GM18873 (cell line): Measurements from ENCODE around the gene PARP1.

Experiments
- ATAC-seq: cut with Tn5 transposase; IDR thresholded peaks from one replicate; pipeline ENCODE4 v1.9.1; 2021; ENCODE audit warnings: mild to moderate bottlenecking, moderate library complexity, moderate number of reproducible peaks; ENCODE audit not compliant: unreplicated experiment, low FRiP score

Gene PARP1

DNA sequence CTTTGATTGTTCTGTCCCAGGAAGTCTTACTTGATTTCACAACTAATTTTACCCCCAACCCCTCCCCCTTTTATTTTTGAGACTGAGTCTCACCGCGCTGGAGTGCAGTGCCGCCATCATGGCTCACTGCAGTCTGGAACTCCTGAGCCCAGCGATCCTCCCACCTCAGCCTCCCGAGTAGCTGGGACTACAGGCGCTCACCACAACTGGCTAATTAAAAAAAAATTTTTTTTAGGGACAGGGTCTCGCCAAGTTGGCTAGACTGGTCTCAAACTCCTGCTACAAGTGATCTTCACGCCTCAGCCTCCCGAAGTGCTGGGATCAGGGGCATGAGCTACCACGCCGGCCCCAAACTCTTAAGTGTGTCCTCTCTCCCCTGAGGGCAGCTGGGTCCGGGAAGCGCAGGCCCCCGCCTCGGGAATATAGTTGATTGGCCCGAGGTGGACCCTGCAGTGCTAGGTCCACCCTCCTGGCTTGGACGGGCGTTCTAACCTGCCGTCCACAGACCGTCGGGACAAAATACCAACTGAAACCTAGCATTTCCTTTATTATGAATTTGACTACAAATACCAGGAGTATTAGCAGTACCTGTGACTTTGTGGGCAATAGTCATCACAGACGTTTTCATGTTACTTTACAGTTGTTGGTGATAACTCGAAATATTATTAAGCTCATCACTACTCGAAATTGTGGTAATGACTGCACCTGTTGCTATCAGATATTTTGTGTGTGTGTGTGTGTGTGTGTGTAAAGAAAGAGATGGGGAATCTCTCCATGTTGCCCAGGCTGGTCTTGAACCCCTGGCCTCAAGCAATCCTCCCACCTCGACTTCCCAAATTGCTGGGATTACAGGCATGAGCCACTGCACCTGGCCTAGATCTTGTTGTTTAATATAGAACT, 642 bp upstream of the PARP1 start:
- ATAC-seq = peak; percentile 19

DNA sequence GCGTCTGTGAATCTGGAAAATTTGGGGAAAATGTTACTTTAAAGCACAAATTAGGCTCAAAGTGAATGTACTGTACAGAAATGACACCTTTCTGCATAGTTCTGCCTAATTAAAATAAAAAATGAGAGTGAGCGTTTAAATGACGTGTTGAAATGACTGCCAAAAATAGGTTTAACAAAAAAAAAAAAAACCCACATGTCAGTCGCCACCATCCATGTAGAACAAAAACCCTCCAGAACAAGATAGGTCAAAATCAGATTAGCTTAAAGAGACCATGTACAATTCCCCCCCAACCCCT, 745 bp downstream of the PARP1 start:
- ATAC-seq = no peak

DNA sequence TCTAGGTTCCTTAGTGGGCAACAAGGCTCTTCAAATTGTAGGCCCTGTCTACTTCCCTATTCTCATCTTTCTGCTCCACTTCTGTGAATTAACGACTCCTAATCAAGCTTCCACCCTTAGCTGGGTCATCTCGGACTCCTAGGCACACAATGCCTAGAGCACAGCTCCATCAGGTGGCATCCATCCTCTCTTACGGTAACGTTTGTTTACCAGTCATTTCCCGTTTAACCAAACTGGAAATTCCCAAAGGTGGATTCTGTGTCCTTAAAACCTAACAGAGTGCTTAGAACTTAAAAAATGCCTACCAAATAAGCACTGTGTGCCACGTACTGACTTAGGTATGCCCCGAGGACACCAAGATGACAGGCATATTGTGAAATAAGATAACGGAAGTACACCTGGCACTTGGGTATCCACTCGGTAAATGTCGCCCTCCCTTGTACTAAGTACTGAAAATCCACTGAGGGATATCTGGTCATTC, 1.5 kb downstream of the PARP1 start:
- ATAC-seq = no peak

DNA sequence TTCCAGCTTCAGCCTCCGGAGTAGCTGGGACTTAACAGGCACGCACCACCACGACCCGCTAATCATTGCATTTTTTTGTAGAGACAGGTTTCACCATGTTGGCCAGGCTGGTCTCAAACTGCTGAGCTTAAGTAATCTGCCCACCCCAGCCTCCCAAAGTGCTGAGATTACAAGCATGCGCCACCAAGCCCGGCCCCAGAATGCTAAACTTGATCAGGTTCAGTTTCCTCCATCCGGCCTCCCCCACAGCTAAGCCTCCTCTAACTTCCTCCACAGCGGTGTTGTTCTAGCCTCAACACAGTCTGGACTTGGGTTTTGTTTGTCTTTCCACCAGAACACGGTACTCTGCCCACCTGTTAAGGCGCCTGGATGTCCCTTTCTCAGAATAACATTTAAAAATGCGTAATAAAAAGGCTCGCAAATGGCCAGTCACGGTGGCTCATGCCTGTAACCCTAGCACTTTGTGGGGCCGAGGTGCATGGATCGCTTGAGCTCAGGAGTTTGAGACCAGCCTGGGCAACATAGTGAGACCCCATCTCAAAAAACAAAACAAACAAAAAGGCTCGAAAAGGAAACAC, 2.4 kb downstream of the PARP1 start:
- ATAC-seq = no peak

DNA sequence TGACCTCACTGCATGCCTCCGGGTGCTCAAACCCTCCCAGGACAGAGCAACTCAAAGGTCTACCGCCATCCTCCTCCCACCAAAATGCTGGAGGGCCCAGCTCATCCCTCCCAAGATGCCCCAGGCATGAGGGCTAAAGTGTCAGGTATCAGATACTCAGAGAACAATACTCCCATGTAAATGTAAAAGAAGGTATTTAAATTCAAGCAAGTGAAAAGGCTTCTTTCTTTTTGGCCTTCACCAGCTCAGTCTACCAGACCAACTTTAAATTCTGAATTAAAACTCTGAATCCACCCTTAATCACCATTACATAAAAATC, 3.0 kb downstream of the PARP1 start:
- no peak for ATAC-seq

DNA sequence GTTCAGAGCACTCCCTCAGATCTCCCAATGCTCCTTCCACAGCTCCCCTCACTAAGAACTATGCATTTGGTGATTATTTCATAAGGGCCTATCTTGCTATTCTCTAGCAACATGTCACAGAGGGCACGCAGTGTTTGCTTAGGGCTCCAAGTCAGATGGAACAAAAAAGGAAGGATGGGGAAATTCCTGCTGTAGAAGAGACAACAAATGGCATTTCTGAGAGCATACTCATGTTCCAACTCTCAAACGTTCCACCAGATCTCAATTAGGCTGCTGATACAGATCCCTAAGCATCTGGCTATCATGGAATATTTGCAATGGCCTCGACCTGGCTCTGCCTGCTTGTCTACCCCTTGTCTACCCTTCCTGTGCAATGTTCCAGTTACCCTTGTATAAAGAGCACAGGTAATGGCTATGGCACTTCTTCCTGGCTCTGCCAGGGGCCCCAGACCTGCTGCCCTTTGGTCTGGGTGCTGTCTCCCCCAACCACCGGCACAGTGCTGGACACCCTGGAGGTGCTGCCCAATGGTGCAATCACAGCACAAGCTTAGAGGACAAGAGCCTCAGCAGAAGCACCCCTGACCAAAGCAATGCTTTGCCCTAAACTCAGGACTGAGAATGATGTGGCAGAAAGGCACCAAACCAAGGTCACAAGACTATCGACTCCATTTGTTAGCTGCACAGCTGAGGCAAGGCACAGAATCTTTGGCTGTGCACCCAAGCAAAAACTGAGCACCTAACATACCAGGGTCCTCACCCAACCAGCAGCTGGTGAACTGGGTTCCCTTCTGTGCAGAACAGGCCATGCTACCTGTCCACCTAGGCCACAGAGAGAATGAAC, 3.6 kb downstream of the PARP1 start:
- ATAC-seq = no peak

DNA sequence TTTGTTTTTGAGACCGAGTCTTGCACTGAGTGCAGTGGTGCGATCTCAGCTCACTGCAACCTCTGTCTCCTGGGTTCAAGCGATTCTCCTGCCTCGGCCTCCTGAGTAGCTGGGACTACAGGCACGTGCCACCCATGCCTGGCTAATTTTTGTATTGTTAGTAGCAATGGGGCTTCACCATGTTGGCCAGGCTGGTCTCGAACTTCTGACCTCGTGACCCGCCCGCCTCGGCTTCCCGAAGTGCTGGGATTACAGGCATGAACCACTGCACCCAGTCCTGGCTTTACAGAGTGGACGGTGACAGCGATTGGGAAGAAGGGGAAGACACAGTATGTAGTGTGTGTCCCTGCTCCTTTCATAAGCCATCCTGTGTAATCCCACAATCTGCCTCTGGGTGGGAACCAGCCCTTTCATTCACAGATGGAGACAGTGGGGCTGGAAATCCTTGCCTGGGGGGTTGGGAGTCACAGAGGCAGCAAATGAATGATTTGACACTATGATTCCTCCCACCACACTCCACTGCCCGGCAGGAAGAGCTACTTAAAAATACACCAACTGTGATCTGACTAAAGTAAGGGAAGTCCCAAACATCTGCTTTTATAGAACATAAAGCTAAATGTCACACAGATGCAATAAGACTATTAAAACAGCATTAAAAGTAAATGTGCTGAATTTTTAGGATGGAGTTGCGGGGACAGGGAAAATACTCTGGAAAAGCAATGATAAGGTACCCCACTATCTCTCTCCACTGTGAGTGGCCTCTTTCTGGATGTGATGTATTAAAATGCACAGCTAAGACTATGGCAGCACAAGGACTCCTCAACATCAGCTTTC, 4.5 kb downstream of the PARP1 start:
- ATAC-seq = no peak

DNA sequence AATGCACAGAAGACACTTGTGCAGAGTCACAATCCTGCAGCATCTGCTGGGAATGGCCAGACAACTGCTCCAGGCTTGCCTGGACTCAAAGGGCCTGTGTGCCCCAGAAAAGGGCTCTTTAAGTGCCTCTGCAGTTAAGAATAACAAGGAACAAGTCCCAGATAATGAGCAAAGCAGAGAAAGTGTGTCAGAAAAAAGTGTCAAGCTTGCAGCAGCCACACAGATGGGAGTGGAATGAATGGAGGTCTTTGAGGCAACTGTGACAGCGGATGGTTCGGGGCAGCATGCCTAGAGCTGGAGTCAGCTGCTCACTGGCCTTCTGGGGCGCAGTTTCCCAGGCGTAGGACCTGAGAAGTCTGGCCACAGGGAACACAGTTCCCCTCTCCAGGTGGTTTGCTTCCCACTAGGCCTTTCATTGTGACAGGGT, 5.1 kb downstream of the PARP1 start:
- ATAC-seq = no peak

DNA sequence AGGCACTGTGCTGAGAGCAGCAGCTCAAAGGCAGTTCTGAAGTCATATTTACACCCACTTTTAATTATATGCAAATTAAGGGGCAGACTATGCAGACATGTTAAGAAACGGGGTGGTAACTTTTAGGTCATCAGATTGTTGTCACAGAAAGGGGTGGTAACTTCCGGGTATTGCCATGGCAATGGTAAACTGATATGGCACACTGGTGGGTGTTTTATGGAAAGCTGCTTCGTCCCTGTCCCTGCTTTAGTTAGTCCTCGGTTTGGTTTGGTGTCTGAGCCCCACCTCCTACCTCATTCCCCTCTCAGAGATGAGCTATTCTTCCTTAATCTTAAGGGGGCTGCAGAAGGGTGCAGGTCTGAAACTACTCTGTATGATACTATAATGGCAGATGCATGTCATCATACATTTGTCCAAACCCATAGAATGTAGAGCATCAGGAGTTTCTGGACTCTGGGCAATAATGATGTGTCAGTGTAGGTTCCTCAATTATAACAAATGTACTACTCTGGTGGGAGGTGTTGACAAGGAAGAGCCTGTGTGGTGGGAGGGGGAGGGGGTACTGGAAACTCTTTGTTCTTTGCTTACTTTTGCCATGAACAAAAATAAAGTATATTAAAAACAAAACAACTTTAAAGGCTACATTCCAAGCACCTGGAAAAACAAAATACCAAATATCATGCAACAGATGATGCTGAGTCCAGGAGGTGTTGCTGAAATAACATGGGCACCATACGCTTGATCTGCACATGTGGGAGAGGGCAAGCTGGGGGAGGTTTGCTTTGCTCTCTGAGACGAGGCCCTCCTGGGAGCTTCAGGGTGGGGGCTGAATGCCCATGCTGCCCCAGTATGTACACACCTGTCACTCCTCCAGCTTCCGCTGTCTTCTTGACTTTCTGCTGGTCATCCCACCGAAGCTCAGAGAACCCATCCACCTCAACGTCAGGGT, 6.3 kb downstream of the PARP1 start:
- ATAC-seq = no peak

DNA sequence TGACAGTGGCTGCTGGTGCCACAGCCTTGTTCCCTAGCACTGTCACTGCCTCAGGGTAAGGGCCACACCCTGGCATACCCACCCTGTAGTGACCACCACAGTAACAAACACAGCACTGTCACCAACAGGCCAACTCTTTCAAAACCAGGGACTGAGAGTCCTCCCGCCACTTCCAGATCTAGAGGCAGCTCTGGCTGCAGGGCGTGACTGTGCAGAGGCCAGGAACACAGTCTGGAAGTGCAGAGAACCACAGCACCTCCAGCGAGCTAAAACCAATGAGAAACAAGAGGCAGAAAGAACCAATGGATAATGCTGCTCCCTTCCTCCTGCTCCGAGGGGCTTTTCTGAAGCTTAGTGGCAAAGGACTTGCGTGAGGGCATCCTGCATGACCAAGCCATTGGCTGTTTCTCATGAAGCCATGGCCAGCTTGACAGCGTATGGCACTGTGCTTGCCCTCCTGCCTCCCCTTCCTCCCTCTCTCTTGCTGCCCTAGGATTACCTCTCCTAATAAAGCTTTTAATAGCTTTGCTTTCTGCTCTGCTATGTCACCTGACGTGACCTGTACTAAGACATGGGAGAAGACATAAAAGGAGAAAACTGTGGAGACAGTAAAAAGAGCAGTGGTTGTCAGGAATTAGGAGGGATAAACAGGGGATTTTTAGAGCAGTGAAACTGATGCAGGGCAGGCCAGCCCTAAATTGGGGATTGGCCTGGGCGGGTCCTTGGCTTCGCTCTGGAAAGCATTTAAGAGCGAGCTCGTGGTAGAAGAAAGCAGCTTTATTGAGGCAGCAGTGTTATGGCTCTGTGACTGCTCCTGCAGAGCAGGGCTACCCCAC, 7.2 kb downstream of the PARP1 start:
- ATAC-seq = no peak

DNA sequence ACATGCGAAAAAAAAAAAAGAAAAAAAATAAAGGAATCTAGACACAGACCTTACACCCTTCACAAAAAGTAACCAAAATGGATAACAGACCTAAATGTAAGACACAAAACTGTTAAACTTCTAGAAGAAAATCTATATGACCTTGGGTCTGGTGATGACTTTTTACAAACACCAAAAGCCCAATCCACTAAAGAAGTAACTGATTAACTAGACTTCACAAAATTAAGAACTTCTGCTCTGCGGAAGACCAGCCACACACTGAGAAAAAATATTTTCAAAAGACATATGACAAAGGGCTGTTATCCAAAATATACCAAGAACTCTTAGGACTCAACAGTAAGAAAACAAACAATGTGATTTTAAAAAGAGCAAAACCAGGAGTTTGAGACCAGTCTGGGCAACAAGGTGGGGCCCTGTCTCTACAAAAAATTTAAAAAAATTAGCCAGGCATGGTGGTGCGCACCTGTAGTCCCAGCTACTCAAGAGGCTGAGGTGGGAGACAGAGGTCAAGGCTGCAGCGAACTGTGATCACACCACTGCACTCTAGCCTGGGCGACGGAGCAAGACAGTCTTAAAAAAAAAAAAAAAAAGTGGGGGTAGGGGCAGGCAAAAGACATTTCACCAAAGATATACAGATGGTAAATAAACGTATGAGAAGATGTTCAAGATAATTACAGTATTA, 9.8 kb downstream of the PARP1 start:
- no peak for ATAC-seq

DNA sequence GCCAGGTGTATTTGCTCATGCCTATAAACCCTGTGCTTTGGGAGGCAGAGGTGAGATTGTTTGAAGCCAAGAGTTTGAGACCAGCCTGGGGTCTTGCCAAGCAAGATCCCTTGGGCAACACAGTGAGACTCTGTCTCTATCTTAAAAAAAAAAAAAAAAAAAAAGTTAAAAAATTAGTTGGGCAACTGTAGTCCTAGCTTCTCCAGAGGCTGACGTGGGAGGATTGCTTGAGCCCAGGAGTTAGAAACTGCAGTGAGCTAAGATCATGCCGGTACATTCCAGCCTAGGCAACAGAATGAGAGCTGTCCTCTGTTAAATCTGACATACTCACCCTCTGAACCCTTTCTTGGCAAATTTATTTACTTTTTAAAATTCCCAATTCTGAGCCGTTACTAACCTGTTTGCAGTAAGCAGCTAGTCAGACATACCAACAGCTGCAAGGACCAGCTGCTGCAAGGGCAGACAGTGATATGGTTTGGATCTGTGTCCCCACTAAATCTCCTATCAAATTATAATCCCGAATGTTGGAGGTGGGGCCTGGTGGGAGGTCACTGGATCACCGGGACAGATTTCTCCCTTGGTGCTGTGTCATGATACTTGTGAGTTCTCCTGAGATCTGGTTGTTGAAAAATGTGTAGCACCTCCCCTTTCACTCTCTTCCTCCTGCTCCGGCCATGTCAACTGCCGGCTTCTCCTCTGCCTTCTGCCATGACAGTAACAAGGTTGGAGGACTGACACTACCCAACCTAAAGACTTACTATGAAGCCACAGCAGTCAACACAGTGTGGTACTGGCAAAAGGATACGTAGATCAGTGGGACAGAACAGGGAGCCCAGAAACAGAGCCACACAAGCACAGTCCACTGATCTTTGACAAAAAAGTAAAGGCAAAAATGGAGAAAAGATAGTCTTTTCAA, 10.6 kb downstream of the PARP1 start:
- no peak for ATAC-seq

DNA sequence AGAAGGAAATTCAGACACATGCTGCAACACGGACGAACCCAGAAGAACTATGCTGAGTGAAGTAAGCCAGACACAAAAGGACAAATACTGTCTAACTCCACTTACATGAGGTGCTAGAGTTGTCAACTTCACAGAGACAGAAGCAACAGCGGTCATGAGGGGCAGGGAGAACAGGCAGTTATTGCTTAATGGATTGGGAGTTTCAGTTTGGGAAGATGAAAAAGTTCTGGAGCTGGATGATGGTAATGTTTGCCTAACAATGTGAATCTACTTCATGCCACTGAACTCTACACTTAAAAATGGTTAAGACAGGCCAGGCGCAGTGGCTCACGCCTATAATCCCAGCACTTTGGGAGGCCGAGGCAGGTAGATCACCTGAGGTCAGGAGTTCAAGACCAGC, 12.1 kb downstream of the PARP1 start:
- ATAC-seq = no peak

DNA sequence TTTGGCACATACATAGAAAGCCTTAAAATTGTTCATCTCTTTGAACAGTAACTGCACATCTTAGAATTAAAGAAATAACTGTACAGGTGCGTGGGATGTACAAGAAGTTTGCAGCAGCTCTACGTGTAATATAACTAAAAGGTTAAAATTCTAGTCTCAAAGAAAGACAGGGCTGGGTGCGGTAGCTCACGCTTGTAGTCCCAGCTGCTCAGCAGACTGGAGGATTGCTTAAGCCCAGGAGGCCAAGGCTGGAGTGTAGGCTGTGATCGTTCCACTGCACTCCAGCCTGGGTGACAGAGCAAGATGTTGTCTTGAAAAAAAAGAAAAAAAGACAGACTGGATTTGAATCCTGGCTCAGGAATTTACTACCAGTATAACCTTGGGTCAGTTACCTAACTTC, 13.4 kb downstream of the PARP1 start:
- no peak for ATAC-seq

DNA sequence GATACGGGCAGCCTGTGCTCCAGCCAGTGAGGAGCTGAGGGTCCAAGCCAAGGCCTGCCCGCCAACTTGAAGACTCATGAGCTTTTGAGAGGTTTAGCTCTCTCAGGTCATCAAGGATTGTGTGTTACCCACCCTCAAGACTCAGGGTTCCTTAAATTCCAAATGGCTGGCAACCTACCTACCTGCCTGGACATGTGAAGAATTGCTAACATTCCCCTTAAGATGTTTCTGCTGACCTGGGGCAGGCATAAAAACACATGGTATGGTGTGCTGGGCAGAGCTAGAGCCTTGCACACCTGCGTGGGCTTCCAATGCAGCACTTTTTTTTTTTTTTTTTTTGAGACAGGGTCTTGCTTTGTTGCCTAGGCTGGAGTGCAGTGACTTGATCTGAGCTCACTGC, 17.2 kb downstream of the PARP1 start:
- ATAC-seq = no peak

DNA sequence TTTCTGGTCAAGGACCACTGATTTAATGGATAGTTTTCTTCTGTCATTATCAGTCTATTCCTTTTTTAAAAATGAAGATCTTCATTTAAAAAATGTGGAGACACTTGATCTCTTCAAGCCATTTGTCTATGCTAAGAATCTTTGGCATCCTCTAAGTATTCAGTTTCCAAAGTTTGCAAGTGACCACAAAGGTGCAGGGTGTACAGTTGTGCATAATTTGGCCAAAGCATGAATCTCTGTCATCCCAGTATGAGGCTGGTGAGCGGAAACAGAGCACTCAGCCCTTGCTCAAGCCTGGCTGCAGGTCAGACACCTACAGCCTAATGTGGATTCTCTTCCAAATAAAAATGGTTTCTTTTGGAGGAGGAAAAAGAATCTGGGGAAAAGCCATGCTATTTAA, 19.8 kb downstream of the PARP1 start:
- ATAC-seq = no peak

DNA sequence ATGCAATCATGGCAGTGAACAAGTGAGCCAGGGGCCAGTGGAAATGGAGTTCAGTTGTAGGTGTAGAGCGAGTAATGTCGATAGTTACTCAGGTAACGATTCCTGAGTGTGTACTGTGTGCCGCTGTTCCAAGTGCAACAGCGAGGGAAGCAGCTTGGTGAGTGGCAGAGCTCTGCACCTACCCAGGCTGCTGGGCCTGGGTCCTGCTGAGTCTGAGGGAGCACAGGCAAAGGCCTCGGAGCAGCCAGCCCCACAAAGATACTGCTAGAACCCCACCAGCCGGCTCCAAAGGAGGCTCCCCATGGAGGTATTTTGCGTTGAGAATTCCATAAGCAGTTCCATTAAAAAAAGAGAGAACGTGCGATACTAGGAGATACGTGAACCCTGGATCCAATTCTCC, 23.2 kb downstream of the PARP1 start:
- no peak for ATAC-seq
